Mesodermal cell (in vitro differentiated cells): ENCODE results near the gene AP2M1.
A peak's percentile ranks its signal among the peaks of the same experiment; 100 is the strongest.
"Not testable (repeated sequence)": the region's sequence is repeated elsewhere in the genome, so short reads cannot be mapped to it uniquely, and the experiment has no call there.

Experiments used
- H3K27ac ChIP-seq: 2 replicates; pipeline ENCODE4 v1.7.0; 2013; ENCODE audit warnings: mild to moderate bottlenecking, low read depth, low read length, moderate library complexity; ENCODE audit not compliant: severe bottlenecking
- H3K36me3 ChIP-seq: 2 replicates; pipeline ENCODE4 v1.7.1; 2013; ENCODE audit warnings: mild to moderate bottlenecking, low read length, moderate library complexity; ENCODE audit not compliant: control insufficient read depth, insufficient read depth
- H3K4me1 ChIP-seq: one replicate; pipeline ENCODE4 v1.7.1; 2013; ENCODE audit warnings: mild to moderate bottlenecking, low read length; ENCODE audit not compliant: insufficient read depth, control insufficient read depth, poor library complexity, severe bottlenecking
- H3K4me3 ChIP-seq: 2 replicates; pipeline ENCODE4 v1.7.0; 2013; ENCODE audit warnings: low read length, control low read depth, mild to moderate bottlenecking; ENCODE audit not compliant: insufficient read depth, poor library complexity, severe bottlenecking; ENCODE audit errors: extremely low read depth
- H3K9me3 ChIP-seq: 2 replicates; pipeline ENCODE4 v1.7.1; 2013; ENCODE audit warnings: mild to moderate bottlenecking, low read length, moderate library complexity; ENCODE audit not compliant: control insufficient read depth
- WGBS, 2 experiments: methylation state at CpG; one replicate each; pipeline ENCODE4 v1.1.5; 2013; ENCODE audit warnings: missing lambda C conversion rate in 2 of 2; ENCODE audit not compliant: insufficient coverage in 2 of 2; 5-methylcytosine and 5-hydroxymethylcytosine counted together

The AP2M1 gene

DNA sequence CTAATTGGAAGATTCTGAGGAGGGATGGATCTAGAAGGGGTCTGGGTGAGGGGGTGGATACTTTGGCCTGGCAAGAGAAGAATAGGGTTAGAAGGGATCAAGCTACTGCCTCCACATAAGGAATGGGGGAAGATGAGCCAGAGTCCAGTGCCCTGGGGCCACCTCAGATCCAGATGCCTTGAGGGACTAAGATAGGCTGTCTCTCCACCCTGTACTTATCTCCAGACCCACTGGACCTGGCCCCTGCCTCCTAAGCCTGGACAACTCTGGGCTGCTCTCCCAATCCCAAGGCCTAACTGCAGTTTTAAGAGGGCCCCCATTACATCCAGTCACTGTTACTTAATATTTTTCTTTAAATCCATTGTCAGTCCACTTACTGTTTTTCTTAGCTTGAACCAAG is 17.4 kb upstream of the AP2M1 start:
- peaks cover 19% of the 10 kb centered on the region for H3K4me1 ChIP-seq
- H3K9me3 ChIP-seq: no peaks in the 10 kb centered on the region
- peak overlapping the region; percentile 71 for H3K4me3 ChIP-seq
- peaks cover 34% of the 10 kb centered on the region for H3K36me3 ChIP-seq
- H3K27ac ChIP-seq: peak overlapping the region; percentile 86

GRCh38 chr3:184158404-184158803 is 16.3 kb upstream of the AP2M1 start:
- 86 to 89% methylated on average over 2 to 3 of the region's 4 CpGs for WGBS, 2 experiments
- H3K9me3 ChIP-seq: no peaks in the 10 kb centered on the region
- H3K4me3 ChIP-seq: no peak overlapping the region
- H3K4me1 ChIP-seq: peaks cover 19% of the 10 kb centered on the region
- H3K27ac ChIP-seq: no peak overlapping the region
- H3K36me3 ChIP-seq: peaks cover 40% of the 10 kb centered on the region

- peaks cover 61% of the 10 kb centered on the region for H3K36me3 ChIP-seq
- no peak overlapping the region for H3K27ac ChIP-seq
- H3K9me3 ChIP-seq: no peaks in the 10 kb centered on the region
- no peak overlapping the region for H3K4me3 ChIP-seq
- WGBS, 2 experiments: 95 to 100% methylated on average over 2 of the region's 2 CpGs
- peaks cover 19% of the 10 kb centered on the region for H3K4me1 ChIP-seq
These were observed 14.2 kb upstream of the AP2M1 start for GRCh38 chr3:184160456-184160855.

DNA sequence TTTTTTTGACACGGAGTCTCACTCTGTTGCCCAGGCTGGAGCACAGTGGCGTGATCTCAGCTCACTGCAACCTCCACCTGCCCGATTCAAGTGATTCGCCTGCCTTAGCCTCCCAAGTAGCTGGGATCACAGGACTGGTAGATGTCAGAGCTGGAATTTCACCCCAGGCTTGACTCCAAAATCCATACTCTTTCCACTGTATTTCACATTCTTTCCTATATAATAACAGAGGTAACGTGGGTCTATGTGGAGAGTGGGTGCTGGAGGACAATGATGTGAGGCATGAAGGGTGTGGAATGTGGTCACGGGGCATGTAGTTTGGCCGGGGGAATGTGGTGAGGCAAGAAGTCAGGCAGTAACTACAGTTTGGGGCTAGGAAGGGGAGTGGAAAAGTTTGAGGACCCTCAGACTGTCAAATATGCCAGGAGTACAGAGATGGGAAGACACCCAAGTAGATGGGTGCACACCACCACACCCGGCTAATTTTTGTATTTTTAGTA is 12.0 kb upstream of the AP2M1 start:
- H3K4me3 ChIP-seq, H3K9me3 ChIP-seq, H3K27ac ChIP-seq: not testable (repeated sequence)
- H3K4me1 ChIP-seq: peaks cover 13% of the 10 kb centered on the region
- 93 to 100% methylated on average over 5 to 6 of the region's 8 CpGs for WGBS, 2 experiments
- H3K36me3 ChIP-seq: peaks cover 80% of the 10 kb centered on the region

DNA sequence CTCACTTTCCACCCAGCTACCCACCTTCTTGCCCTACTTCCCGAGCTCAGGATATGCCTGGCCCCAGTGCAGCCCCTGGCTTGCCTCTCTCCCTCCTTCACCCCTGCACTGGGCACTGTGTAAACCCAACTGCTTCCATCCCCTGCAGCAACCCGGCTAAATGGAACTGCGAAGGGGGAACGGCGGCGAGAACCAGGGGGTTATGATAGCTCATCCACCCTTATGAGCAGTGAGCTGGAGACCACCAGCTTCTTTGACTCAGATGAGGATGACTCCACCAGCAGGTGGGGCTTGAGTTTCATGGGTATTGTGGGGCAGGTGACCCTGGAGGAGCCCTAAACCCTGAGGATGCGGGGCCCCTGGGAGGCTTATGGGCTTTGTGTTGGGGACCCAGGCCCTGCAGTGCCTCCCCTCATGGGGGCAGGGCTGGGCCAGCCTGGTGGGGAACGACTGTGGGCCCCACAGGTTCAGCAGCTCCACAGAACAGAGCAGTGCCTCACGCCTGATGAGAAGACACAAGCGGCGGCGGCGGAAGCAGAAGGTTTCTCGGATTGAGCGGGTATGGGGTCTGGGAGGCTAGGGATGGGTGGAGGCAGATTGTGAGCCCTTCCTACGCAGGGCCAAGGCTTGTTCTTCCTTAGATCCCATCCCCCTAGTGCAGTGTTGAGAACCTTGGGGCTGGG is 9.9 kb upstream of the AP2M1 start:
- H3K9me3 ChIP-seq: no peaks in the 10 kb centered on the region
- no peak overlapping the region for H3K4me3 ChIP-seq
- H3K27ac ChIP-seq: no peak overlapping the region
- peaks cover 3% of the 10 kb centered on the region for H3K4me1 ChIP-seq
- peaks cover 83% of the 10 kb centered on the region for H3K36me3 ChIP-seq
- WGBS, 2 experiments: 95 to 98% methylated on average over 6 to 15 of the region's 16 CpGs

DNA sequence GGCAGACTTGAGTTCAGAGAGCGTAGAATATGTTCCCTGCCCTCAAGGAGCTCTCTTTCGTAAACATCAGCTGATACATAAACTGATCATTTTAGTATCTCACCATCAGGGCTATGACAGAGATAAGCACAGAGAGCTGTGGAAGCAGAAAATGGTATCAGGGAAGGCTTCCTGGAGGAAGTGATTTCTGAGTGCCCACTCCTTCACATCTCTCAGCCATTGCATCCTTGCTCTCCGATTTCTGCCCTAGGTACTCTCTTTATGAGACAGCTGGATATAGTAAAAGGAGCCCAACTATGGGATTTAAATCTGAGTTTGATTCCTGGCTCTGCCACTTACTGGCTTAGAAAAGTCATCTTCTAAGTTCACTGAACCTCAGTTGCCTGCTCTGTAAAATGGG is 9.1 kb upstream of the AP2M1 start:
- WGBS, 2 experiments: 92% methylated on average over 2 of the region's 3 CpGs; no CpG with 5 or more reads in 1 of the 2 experiments
- no peaks in the 10 kb centered on the region for H3K9me3 ChIP-seq
- H3K36me3 ChIP-seq: peaks cover 87% of the 10 kb centered on the region
- peaks cover 5% of the 10 kb centered on the region for H3K4me1 ChIP-seq
- no peak overlapping the region for H3K27ac ChIP-seq
- no peak overlapping the region for H3K4me3 ChIP-seq

- H3K36me3 ChIP-seq: peaks cover 93% of the 10 kb centered on the region
- peaks cover 11% of the 10 kb centered on the region for H3K4me1 ChIP-seq
- H3K27ac ChIP-seq: no peak overlapping the region
- no peaks in the 10 kb centered on the region for H3K9me3 ChIP-seq
- no peak overlapping the region for H3K4me3 ChIP-seq
- WGBS, 2 experiments: 98 to 100% methylated on average over 2 to 5 of the region's 6 CpGs
These were observed 8.0 kb upstream of the AP2M1 start for GRCh38 chr3:184166671-184167070.

- Histone ChIP-seq H3K36me3 (peaks cover 95% of the 10 kb centered on the region), H3K27ac (no peak overlapping the region), H3K4me1 (peaks cover 20% of the 10 kb centered on the region), H3K9me3 (no peaks in the 10 kb centered on the region), H3K4me3 (no peak overlapping the region)
- 93 to 95% methylated on average over 4 to 8 of the region's 8 CpGs for WGBS, 2 experiments
These were observed 6.9 kb upstream of the AP2M1 start for GRCh38 chr3:184167786-184168185.

GRCh38 chr3:184168363-184169120 is 6.1 kb upstream of the AP2M1 start:
- Histone ChIP-seq H3K4me1 (peaks cover 24% of the 10 kb centered on the region), H3K4me3 (no peak overlapping the region), H3K9me3 (no peaks in the 10 kb centered on the region), H3K27ac (no peak overlapping the region), H3K36me3 (peaks cover 97% of the 10 kb centered on the region)
- 88 to 95% methylated on average over 5 to 7 of the region's 9 CpGs for WGBS, 2 experiments

DNA sequence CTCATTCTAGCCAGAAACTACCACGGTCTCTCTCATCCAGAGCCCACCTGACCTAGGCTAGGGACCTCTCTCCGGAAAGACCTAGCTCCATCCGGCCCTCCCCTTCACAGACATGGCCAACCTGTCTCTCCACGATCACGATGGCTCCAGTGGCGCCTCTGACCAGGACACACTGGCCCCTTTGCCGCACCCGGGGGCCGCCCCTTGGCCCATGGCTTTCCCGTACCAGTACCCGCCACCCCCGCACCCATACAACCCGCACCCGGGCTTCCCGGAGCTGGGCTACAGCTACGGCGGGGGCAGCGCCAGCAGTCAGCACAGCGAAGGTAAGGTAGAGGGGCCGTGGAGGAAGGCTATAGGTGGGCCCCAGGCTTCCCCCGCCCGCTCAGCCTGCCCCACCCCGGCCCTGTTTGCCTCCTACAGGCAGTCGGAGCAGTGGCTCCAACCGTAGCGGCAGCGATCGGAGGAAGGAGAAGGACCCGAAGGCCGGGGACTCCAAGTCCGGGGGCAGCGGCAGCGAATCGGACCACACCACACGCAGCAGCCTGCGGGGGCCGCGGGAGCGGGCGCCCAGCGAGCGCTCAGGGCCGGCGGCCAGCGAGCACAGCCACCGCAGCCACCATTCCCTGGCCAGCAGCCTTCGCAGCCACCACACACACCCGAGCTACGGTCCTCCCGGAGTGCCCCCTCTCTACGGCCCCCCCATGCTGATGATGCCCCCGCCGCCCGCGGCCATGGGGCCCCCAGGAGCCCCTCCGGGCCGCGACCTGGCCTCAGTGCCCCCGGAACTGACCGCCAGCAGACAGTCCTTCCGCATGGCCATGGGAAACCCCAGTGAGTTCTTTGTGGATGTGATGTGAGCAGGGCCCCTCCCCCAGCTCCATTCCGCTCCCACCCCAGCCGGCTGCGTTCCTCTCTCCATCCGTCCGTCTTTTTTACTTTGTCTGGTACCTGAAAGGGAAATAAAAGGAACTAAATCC is 4.5 kb upstream of the AP2M1 start:
- Histone ChIP-seq H3K36me3 (peaks cover 86% of the 10 kb centered on the region), H3K9me3 (no peaks in the 10 kb centered on the region), H3K4me1 (peaks cover 26% of the 10 kb centered on the region), H3K27ac (no peak overlapping the region), H3K4me3 (no peak overlapping the region)
- 96 to 97% methylated on average over 37 to 44 of the region's 66 CpGs for WGBS, 2 experiments
